Left cardiac atrium (tissue), 4 donors: ENCODE measurements around the gene KCNK10. TPM values are rescaled to one million over a fixed set of nuclear protein-coding genes. Genes with fewer than 3 reads are reported as not detected.

Experiments
- ATAC-seq, 2 donors: fragments of 200-7000 bp; cut with Tn5 transposase; one replicate each; pipeline ENCODE4 v1.9.1; 2020; ENCODE audit warnings: mild to moderate bottlenecking in 2 of 2, moderate library complexity in 2 of 2
- DNase-seq: peaks from one replicate; pipeline ENCODE4 v3.0.0-alpha.2; 2020
- intact Hi-C, 2 donors: fragments of 100-400 bp; cut with DNase I; formaldehyde crosslinking; loops; one replicate each; pipeline versions ENCODE4 v1.14.1 to v1.15.1; 2022 to 2023
- long read RNA-seq: library from polyadenylated mRNA; unstranded; transcript quantifications from one replicate; pipeline ENCODE4 v2.0.0, GENCODE V29; 2021
- total RNA-seq, 2 donors: library from RNA; stranded (reverse); fragmentation: NEBNext Ultra II Directional; extraction: Animal tissue kit (Norgen Biotek cat#: 25700); gene quantifications; one replicate each; pipeline ENCODE4 v1.2.1, GENCODE V29; 2021
- donor health status: DM: no; HTN: yes; CAD: no.
- donor health status: DM: no; HTN: yes; CAD: no; lungs with severe emphysema.
- donor health status: DM: yes; HTN: yes; CAD: no.
- donor health status: Dilated cardiomyopathy.

Gene KCNK10, protein sequence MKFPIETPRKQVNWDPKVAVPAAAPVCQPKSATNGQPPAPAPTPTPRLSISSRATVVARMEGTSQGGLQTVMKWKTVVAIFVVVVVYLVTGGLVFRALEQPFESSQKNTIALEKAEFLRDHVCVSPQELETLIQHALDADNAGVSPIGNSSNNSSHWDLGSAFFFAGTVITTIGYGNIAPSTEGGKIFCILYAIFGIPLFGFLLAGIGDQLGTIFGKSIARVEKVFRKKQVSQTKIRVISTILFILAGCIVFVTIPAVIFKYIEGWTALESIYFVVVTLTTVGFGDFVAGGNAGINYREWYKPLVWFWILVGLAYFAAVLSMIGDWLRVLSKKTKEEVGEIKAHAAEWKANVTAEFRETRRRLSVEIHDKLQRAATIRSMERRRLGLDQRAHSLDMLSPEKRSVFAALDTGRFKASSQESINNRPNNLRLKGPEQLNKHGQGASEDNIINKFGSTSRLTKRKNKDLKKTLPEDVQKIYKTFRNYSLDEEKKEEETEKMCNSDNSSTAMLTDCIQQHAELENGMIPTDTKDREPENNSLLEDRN
- total RNA-seq = not detected
- long read RNA-seq = 0 reads

DNA sequence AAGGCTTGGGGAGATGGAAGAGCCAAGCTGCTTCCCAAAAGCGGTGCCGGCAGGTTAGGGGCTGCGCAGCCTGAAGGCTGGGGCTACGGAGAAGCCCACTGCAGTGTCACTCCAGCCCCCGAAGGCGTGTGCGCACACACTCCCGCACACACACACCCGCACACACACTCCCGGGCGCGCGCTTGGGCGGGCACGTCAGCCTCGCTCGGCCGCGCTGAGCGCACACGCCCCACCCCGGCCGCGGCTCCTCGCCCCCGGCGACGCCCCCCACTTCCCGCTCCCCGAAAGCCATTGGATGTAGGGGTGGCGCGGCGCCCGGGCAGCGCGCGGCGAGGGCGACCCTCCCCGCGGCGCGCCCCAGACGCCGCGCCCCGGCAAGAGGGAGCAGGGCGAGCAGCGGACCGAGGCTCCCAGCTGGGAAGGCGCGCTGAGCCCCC, at the start of gene KCNK10:
TSS of gene KCNK10 (minus strand) at position 184 of the 437 bp plus-strand sequence. CDS start 471 bp downstream, outside the sequence.
- no peak for ATAC-seq

DNA sequence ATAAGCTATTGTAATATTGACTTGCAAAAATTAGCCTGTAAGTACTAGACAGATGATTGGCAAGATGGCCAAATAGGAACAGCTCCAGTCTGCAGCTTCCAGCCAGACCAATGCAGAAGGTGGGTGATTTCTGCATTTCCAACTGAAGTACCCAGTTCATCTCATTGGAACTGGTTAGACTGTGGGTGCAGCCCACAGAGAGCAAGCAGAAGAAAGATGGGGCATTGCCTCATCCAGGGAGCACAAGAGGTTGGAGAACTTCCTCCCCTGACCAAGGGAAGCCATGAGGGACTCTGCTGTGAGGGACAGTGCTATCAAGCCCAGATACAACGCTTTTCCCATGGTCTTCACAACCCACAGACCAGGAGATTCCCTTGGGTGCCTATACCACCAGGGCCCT, 46.4 kb upstream of the KCNK10 start:
- intact Hi-C loops = no loop called here
- DNase-seq (no peak), ATAC-seq (no peak)

More for the DNA sequence above, at the start of gene KCNK10:
- intact Hi-C loops = no loop called here
- DNase-seq = no peak

DNA sequence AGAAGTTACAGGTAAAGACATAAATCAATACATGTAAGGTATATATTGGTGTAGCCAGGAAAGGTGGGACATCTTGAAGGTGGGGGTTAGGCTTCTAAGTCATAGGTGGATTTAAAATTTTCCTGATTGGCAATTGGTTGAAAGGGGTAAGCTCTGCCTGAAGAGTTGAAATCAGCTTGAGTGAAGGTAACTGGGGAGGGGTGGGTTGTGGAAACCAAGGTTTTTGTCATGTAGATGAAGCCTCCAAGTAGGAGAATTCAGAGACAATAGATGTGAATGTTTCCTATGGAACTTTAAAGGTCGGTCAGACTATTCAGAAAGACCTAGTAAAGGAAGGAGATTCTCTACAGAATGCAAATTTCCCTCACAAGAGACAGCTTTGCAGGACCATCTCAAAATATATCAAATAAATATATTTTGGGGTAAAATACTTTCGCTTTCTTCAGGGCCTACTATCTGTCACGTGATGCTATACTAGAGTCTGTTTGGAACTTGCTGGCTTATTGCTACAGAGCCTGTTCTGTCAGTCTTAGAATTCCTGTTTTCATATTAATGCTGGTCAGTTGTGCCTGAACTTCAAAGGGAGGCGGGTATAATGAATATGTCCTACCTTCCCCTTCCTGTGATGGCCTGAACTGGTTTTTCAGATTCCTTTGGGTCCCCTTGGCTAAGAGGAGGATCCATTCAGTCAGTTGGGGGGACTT, 41.8 kb upstream of the KCNK10 start:
- ATAC-seq (no peak), DNase-seq (no peak)
- intact Hi-C loops = no loop called here

DNA sequence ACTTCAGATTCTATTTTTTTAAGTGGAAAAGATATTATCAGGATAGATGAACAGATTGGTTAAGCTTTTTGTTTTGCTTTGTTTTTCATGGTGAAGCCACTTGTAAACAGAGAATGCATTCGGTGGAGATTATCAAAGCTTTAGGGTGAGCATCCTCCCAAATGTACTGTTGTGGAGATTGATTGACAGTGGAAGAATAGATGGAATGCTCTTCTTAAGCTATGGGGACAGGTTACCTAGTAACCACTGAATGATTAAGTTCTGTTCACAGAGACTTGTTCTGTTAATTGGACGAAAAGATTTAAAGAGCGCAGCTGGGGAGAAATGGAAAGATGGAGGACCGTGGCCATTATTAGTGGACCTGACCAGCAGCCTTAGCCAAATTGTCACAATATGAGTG, 40.6 kb upstream of the KCNK10 start:
- intact Hi-C loops = no loop called here

DNA sequence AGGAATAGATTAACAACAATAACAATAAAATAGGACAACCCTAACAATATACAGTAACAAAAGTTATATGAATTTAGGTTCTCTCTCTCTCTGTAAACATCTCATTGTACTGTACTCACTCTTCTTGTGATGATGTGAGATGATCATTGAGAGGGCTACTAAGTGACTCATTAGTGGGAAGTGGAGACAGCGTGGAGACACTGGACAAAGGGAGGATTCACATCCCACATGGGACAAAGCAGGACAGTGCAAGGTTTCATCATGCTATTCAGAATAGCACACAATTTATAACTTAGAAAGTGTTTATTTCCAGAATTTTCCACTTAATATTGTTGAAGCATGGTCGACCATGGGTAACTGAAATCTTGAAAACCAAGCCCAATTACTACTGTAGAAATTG, 36.4 kb upstream of the KCNK10 start:
- no peak for ATAC-seq
- intact Hi-C loops = no loop called here
- DNase-seq = no peak

More for the DNA sequence above, 40.6 kb upstream of the KCNK10 start:
- DNase-seq (no peak), ATAC-seq (no peak)

DNA sequence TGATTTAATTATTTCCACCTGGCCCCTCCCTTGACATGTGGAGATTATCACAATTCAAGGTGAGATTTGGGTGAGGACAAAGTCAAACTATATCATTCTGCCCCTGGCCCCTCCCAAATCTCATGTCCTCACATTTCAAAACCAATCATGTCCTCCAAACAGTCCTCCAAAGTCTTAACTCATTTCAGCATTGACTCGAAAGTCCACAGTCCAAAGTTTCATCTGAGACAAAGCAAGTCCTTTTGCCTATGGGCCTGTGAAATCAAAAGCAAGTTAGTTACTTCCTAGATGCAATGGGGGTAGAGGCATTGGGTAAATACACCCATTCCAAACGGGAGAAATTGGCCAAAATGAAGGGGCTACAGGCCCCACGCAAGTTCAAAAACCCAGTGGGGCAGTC, 31.3 kb upstream of the KCNK10 start:
- ATAC-seq (no peak), DNase-seq (no peak)
- intact Hi-C loops = no loop called here

DNA sequence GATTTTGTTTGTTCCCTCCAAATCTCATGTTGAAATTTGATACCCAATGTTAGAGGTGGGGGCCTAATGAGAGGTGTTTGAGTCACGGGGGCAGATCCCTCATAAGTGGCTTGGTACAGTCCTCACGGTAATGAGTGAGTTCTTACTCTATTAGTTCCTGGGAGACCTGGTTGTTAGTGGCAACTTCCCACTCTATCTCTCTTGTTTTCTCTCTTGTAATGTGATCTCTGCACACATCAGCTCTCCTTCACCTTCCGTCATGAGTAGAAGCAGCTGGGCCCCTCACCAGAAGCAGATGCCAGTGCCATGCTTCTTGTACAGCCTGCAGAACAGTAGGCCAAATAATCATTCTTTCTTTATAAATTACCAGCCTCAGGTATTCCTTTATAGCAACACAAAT, 29.6 kb upstream of the KCNK10 start:
- ATAC-seq = no peak
- no peak for DNase-seq
- intact Hi-C loops = no loop called here

DNA sequence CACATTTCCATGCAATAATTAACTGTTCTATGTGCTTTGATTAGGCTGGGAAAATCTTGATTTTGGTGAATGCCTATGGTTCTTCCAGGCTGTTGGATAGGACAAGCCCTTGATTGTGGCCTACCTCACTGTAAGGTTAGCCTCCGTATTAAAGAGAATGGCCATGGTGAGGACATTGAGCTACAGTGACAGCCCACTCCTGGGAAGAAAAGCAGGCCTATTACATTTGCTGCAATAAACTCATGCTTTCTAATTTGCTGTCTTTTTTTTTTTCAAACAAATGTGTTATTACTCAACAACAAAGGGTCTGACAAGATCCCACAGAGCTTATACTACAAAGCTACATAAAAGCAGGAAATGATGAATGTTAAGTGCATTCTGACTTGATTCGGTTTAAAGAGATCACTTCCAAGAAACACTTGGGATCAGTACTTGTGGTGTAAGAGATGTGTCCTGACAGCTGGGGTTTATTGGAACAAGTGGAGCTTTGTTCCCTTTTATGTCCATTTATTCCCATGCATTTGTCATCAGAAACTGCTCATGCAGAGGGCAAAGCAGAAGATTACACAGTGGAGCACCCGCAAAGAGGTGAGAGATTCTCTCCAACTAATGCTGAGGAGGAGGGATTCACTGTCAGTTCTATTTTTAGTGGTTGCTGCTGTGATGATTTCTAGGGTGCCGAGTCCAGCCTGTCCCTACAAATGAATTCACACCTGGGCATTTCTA, 29.1 kb upstream of the KCNK10 start:
- peak in 1 of 2 donors; percentile 62 for ATAC-seq
- intact Hi-C loops = no loop called here
- no peak for DNase-seq

DNA sequence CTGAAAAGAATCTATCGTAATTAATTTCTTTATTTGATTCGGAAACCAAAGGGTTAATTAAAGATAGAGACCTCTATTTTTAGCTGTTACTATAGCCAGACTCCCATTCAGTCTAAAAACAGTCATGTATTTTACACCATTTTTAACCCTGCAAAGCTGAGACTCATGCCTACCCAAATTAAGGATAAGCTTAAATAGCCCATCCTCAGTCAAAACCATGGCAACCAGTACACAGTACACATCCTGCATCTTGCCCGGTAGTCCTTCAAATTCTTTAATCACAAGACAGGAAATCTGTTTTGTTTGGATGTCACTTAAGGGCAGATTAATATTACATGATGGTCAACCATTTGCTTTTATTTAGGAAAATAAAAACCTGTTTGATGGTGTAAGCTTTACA, 25.5 kb upstream of the KCNK10 start:
- intact Hi-C loops = no loop called here
- no peak for DNase-seq
- ATAC-seq = no peak

DNA sequence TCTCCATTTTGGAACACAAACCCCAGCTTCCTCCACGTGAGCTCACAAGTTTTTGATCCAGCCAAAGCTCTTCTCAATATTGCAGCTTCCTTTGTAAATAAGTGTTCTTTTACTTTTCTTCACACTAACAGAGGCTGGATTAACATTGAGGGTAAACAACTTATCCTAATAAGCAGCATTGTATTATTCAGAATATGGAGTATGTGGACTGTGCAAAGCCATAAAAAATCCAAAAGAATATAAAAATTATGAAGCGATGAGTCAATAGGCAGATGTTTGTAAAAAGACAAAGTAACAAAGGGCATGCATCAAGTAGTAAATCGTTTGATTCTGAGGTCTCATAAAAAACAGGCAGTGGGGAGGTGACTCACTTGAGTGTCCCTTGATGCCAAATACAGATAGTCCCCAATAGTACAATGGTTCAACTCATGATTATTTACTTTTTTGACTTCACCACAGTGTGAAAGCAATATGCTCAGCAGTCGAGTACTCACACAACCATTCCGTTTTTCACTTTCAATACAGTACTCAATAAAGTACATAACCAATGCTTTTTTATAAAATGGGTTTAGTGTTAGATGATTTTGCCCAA, 23.1 kb upstream of the KCNK10 start:
- ATAC-seq = no peak
- intact Hi-C loops = no loop called here

DNA sequence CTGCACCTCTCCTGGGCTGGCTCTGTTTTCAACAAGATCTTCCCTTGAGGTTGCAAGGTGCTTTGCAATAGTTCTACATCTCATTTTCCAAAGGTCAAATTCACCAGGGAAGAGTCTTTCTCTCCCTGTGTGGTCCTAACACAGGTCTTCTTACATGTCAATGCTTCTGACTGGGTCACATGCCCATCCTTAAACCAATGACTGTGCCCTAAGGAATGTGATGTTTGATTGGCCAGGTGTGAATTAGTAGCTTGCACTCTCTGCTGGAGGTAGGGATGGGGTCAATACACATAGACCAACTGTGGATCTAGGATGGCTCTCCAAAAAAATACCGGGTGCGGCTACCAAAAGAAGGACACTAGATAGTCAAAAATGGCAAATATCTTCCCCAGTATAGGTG, 19.9 kb upstream of the KCNK10 start:
- no peak for ATAC-seq
- intact Hi-C loops = no loop called here
- DNase-seq = no peak

More for the DNA sequence above, 23.1 kb upstream of the KCNK10 start:
- DNase-seq = no peak

DNA sequence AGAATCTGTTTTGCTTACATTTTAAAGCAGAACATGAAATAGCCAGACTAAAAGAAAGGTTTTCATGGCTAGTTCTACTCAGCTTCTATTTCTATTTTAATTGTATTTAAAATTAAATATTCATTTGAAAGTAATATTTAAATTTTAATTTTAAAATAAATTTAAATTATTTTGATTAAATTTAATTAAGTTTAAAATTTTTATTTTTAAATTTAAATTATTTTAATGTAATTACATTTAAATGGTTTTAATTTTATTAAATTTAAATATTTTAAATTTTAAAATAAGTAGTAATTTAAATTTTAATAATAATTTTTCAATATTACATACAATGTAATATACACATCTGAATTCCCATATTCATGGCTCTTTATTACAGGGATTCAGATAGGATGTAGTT, 17.3 kb upstream of the KCNK10 start:
- DNase-seq (no peak), ATAC-seq (no peak)
- intact Hi-C loops = no loop called here

DNA sequence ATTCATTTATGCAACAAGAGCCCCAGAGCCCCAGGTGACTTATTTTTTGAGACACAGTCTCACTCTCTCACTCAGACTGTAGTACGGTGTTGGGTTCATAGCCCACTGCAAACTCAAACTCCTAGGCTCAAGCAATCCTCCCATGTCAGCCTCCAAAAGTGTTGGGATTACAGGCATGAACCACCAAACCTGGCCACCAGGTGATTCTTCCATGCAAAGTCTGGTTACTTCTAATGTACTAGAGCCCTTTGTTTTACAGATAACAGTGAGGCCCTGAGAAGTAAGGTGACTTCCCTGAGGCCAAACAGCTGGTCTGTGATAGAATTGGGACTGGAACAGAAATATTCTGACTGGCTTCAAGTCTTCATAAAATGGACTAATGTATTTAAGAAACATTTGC, 10.0 kb upstream of the KCNK10 start:
- intact Hi-C loops = no loop called here
- DNase-seq (no peak), ATAC-seq (no peak)

DNA sequence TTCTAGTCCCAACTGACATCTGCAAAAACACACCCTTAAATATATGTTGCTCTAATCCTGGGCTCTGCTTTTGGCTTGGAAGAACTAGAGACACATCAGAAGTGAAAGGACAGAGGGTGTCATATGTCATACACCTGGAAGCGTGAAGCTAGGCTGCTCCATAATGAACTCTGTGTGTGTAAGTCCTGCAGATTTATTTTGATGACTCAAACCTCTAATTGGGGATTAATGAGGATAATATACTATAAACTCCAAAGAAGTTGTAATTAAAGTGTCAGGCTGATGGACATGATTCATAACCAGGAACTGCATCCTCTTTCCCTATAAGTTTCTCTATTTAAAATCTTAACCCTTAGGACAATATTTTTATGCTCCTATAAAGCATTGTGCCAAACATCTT, 4.4 kb upstream of the KCNK10 start:
- intact Hi-C loops = no loop called here
- DNase-seq (no peak), ATAC-seq (no peak)

DNA sequence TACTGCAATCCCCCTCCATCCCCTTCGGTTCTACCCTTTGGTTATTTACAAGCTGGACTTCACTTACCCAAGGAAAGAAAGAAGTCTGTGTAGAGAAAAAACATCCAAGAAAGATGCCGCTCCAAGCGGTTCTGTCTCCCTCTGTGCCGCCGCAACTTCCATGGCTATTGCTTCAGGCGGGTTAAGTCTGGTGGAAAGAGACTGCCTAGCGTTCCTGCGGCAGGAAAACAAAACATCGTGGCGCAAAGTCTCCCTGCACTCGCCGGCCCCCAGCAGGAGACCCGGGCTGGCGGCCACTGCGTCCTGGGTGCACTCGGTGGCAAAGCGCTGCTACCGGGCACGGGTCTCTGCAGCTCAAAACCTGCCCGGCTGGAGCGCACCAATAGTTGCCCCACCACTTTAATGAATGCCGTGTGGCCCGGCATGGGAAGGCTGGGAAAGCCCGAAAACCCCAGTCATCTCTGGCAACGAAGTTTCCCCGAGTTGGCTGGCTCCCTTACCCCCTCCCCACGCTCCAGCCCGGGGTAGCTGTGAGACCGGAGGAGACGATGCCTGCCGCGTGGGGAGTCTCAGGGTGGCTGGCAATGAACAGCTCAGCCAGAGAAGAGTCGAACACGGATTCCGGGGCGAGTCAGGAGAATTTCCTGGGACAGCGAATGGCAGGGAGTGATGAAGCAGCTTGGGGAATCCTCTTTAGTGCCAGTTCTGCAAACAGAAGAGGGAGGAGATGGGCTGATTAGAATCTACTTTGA, 3.5 kb upstream of the KCNK10 start:
- ATAC-seq (no peak), DNase-seq (no peak)
- intact Hi-C loops = no loop called here

DNA sequence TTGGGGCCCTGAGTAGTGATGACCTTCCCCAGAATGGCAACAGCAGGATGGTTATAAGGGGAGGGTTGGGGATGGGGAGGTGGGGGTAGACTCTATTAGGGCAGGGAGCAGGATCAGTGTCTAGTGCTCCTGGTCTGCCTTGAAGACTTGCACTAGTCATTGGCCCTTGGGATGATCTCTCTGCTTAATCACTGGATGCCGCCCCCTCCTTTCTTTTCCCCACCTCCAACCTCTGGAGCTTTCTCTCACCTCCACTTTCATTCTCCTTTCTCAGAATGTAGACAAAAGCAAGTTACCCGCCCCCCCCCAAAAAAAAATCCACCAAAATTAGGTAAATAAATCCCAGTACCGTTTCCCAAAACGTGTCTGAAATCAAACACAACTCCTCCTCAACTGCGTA, 2.8 kb upstream of the KCNK10 start:
- DNase-seq (no peak), ATAC-seq (no peak)
- intact Hi-C loops = no loop called here

DNA sequence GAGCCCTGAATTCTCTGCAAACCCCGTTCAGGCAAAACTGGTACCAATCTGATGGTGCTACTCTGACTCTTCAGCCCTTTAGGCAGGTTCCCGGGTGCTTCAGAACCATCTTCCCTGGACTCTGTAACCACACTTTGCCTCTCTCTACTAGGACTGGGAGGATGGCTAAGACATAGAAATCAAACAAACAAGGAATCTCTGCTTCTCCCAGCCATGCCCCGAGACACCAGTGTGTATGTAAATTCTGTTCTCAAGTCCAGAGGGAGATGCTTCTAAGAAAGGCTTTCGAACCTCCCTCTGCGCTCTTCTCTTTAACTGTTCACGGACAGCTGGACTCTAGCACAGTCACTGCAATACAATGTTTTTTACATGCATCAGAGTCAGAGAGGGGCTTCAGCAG, 1.9 kb upstream of the KCNK10 start:
- intact Hi-C loops = no loop called here
- no peak for DNase-seq
- ATAC-seq = no peak

DNA sequence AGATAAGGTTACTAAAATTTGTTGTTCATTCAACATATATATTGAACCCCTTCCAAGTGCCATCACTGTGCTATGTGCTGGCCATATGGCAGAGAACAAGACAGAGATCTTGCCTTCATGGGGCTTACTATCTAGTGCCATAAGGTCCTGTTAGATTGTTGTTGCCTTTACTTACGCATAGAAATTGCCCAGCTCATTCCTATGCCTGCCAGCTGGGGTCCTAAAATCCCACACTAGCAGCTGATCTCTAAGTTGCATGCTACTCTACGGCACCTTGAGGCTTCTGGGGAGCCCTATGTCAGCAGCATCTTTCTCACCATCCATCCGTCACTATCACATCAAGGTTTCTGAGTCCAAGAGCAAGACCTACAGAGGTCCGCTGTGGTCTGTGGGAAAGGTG, 1.4 kb upstream of the KCNK10 start:
- no peak for ATAC-seq
- intact Hi-C loops = no loop called here
- no peak for DNase-seq
